RPMI7951 (cell line): ENCODE measurements around the gene ZG16B. TPM values are rescaled to one million over a fixed set of nuclear protein-coding genes. Genes with fewer than 3 reads are reported as not detected.

Experiments
- DNase-seq: peaks from one replicate; pipeline ENCODE4 v3.0.0-alpha.2; 2012; ENCODE audit warnings: low read depth
- total RNA-seq: library from RNA; depleted of rRNA; stranded (reverse); fragments of >200 nt; shearing (Covaris generic); gene quantifications from 2 replicates; pipeline ENCODE4 v1.2.3, GENCODE V29; 2014; rRNA removed

Gene ZG16B
- total RNA-seq, 1 experiment from 2014 or later, result 1.2 TPM

DNA sequence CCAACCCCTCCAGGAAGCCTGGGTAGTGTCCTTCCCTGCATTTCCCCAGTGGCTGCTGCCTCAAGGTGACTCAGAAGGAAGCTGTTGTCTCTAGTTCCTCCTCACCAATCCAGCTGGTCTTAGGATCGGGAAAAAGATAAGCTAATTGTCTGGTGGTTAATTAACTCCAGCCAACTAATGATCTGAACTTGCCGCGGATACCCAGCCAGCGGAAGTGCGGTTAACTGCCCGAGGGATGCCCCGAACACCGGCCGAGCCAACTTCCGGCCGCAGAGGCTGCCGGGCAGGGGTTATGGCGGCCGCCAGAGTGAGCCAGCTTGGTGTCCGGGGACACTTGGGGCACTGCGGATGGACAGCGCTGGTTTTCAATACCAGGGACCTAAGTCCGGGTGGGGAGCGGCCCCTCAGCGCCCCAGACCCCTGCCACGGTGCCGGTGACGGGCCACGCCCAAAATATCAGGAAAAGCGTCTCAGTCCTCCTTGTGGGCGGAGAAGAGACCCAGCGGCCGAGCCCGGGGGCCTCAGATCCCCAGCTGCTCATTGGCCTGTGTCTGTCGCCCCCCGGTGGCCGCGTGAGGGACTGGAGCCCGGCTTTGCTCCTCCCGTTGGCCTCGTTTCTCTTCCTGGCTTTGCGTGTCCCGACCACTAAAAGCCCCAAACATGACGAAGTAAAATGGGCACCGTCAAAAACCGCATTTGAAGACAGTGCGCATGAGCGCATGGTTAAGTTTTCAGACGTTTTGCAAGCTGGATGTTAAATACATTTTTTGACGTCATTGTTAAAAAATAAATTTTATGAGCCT lies 38.1 kb downstream of the ZG16B start:
- DNase-seq, result peak; percentile 97

DNA sequence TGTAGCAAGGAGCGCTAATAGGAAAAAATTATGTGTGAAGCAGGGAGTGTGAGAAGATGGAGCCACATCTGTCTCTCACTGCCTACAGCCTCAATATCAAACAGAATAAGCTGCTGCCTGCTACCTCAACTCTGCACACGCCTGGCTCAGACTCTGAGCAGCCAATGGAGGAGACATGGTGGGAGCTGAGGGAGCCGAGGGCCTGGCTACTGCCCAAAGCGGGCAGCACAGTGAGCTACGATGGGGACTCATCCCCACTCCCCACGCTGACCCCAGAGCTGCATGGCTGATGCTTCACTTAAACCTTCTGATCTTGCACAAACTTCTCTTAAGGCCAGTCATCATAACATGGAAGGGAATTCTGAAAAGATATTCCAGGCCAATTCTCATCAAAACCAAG lies 41.8 kb downstream of the ZG16B start:
- DNase-seq, result no peak

DNA sequence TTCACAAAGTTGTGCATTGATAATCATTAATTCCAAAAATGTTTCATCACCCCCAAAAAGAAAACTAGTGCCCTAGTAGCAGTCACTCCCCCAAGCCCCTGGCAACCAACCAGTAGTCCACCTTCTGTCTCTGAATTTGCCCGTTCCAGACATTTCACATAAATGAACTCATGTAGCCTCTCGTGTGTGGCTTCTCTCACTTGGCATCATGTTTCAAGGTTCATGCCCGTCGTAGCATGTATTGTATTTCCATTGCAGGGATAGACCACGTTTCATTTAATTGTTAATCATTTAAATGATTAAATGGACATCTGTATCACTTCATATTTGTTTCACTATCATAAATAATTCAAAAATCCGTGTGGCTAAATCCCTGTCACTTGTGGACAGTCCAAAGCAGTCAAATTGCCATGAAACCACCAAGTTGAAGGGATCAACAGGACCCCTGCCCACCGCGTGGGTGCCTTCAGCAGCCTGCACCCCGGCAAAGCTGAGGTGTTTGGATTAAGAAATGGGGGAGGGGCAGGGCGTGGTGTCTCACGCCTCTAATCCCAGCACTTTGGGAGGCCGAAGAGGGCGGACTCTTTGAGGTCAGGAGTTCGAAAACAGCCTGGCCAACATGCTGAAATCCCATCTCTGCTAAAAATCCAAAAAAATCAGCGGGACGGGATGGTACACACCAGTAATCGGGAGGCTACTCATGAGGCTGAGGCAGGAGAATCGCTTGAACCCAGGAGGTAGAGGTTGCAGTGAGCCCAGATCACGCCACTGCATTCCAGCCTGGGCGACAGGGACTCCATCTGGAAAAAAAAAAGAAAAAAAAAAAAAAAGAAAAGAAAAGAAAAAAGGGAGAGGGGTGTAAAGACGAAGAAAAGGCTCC lies 44.2 kb downstream of the ZG16B start:
- DNase-seq, result no peak

DNA sequence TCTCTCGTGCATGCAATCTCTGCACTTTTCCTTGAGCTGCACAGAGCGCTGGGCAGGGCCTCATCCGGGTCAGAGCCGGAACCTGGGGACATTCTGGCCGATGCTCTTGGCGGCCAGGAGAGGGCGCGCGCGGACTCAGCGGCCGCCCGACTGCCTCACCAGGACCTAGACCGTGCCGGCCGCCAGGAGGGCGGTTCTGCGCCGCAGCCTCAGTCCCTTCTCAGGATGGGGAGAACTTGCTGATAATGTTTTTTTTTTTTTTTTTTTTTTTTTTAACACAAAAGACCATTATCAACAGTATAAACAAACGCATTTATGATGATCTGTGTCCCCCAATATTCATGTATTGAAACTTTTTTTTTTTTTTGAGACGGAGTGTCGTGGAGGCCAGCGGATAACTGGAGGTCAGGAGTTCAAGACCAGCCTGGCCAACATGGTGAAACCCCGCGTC lies 44.8 kb downstream of the ZG16B start:
- peak; percentile 75 for DNase-seq

DNA sequence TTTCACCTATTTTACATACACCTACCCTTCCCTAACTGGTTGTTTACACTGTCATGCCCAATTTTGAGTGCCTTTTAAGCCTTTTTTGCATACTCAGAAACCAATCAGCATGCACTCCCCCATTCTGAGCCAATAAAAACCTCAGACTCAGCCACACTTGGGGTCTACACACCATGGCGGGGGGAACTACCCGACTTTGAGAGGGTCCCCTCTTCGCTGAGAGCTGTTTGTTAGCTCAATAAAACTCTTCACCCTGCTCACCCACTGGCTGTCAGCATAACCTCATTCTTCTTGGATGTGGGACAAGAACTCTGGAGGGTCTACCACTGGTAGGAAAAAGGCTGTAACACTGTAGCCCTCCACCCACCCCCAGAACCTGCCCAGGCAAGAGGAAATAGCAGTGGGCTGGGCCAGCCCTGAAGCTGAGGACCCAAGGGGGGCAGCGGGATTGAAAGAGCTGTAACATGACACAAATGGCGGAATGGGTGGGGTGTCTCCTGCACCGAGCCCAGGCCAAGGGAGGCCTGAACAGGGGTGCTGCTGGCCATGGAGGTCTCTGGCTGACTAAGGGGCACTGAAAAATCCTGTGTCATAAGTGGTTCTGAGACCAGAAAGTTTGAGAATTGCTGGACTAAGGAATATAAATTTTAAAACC lies 49.9 kb downstream of the ZG16B start:
- DNase-seq, result no peak

Other genes starting within 250 kb of the ZG16B start
- 39.7 and 55.6 TPM in 2 replicates for gene KCTD5, start 147.8 kb upstream of the ZG16B start, total RNA-seq
- 0.29 and 1.1 TPM in 2 replicates for gene PRSS27, start 110.1 kb upstream of the ZG16B start, total RNA-seq
- 20.5 and 40.0 TPM in 2 replicates for gene SRRM2, start 77.7 kb upstream of the ZG16B start, total RNA-seq
- gene ELOB, start 53.0 kb upstream of the ZG16B start, total RNA-seq, result 349 and 387 TPM in 2 replicates
- not detected in 2 replicates for gene PRSS33, start 42.7 kb upstream of the ZG16B start, total RNA-seq
- gene PRSS41, start 31.8 kb upstream of the ZG16B start, total RNA-seq, result not detected in 2 replicates
- not detected in 2 replicates for gene PRSS21, start 13.1 kb upstream of the ZG16B start, total RNA-seq
- gene PRSS22, start 27.9 kb downstream of the ZG16B start, total RNA-seq, result 0.72 and 0.78 TPM in 2 replicates
- 70.4 and 91.8 TPM in 2 replicates for gene FLYWCH2, start 52.9 kb downstream of the ZG16B start, total RNA-seq
- gene FLYWCH1, start 81.6 kb downstream of the ZG16B start, total RNA-seq, result 7.9 and 13.5 TPM in 2 replicates
- gene KREMEN2, start 134.0 kb downstream of the ZG16B start, total RNA-seq, result 0.24 and 0.49 TPM in 2 replicates
- 9.5 and 11.4 TPM in 2 replicates for gene PAQR4, start 139.0 kb downstream of the ZG16B start, total RNA-seq
- 27.3 and 33.5 TPM in 2 replicates for gene PKMYT1, start 150.1 kb downstream of the ZG16B start, total RNA-seq
- not detected in 2 replicates for gene CLDN9, start 182.6 kb downstream of the ZG16B start, total RNA-seq
- gene CLDN6, start 187.9 kb downstream of the ZG16B start, total RNA-seq, result not detected in 2 replicates
- 184 and 304 TPM in 2 replicates for gene TNFRSF12A, start 190.1 kb downstream of the ZG16B start, total RNA-seq
- 21.7 and 38.6 TPM in 2 replicates for gene HCFC1R1, start 193.6 kb downstream of the ZG16B start, total RNA-seq
- gene THOC6, start 193.7 kb downstream of the ZG16B start, total RNA-seq, result 16.1 and 20.8 TPM in 2 replicates
- gene BICDL2, start 206.6 kb downstream of the ZG16B start, total RNA-seq, result 0.36 and 0.68 TPM in 2 replicates
- under 0.01 TPM in 1 of 2 replicates, not detected in the other for gene MMP25, start 216.3 kb downstream of the ZG16B start, total RNA-seq
- 24.9 and 33.1 TPM in 2 replicates for gene IL32, start 235.3 kb downstream of the ZG16B start, total RNA-seq